Measurements from ENCODE around the gene PTPN1. TPM values are rescaled to one million over a fixed set of nuclear protein-coding genes. Genes with fewer than 3 reads are reported as not detected.

Gene PTPN1
- total and polyA plus RNA-seq, 2 donors (not counting 1 experiment from before 2014, with no cell fraction given), result 20.0 to 28.7 TPM

- Histone ChIP-seq H3K27ac (ENCODE audit: insufficient read depth, low read length) (peak overlapping the region; percentile 79), H3K9me3 (ENCODE audit: control insufficient read depth, insufficient read depth, low read depth, low read length) (no peaks in the 10 kb centered on the region), H3K79me2 (ENCODE audit: control insufficient read depth, insufficient read depth, low read length) (peaks cover 35% of the 10 kb centered on the region), H3K4me3 (replicated peaks in 1 of 4; ENCODE audit: control extremely low read depth in 1 of 4, insufficient read depth in 1 of 4, low read depth in 3 of 4, low read length in 4 of 4) (no peak overlapping the region), H2AFZ (ENCODE audit: low read length) (no peak overlapping the region), H3K4me2 (ENCODE audit: extremely low read depth, insufficient read depth, low read length) (peak overlapping the region; percentile 27), H3K36me3 (ENCODE audit: control insufficient read depth, insufficient read depth, low read length) (peaks cover 6% of the 10 kb centered on the region), H3K9ac (ENCODE audit: insufficient read depth, low read length) (no peak overlapping the region), H4K20me1 (ENCODE audit: control insufficient read depth, extremely low read depth, insufficient read depth, low read length) (no peaks in the 10 kb centered on the region), H3K4me1 (ENCODE audit: control insufficient read depth, extremely low read depth, insufficient read depth, low read length) (peaks cover 23% of the 10 kb centered on the region), H3K27me3 (ENCODE audit: control insufficient read depth, insufficient read depth, low read length) (no peaks in the 10 kb centered on the region)
- peak in 1 of 2 donors; percentile 42 for DNase-seq (ENCODE audit: low read depth in 2 of 2)
- TF ChIP-seq, protein P1, sequence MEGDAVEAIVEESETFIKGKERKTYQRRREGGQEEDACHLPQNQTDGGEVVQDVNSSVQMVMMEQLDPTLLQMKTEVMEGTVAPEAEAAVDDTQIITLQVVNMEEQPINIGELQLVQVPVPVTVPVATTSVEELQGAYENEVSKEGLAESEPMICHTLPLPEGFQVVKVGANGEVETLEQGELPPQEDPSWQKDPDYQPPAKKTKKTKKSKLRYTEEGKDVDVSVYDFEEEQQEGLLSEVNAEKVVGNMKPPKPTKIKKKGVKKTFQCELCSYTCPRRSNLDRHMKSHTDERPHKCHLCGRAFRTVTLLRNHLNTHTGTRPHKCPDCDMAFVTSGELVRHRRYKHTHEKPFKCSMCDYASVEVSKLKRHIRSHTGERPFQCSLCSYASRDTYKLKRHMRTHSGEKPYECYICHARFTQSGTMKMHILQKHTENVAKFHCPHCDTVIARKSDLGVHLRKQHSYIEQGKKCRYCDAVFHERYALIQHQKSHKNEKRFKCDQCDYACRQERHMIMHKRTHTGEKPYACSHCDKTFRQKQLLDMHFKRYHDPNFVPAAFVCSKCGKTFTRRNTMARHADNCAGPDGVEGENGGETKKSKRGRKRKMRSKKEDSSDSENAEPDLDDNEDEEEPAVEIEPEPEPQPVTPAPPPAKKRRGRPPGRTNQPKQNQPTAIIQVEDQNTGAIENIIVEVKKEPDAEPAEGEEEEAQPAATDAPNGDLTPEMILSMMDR (conservative IDR thresholded peaks at IDR 0.05 in 1 of 2, IDR thresholded peaks at IDR 0.05 in 1 of 2; ENCODE audit: low read depth in 1 of 2, low read length in 2 of 2), result no peak
- no peak for TF ChIP-seq EZH2 (IDR thresholded peaks at IDR 0.05; ENCODE audit: low read length, missing control alignments)
Measured at GRCh38 chr20:50559856-50560638, 49.9 kb downstream of the PTPN1 start.

- no peaks in the 10 kb centered on the region for H4K20me1 ChIP-seq (ENCODE audit: control insufficient read depth, extremely low read depth, insufficient read depth, low read length)
- no peak overlapping the region for H3K4me3 ChIP-seq (replicated peaks in 1 of 4; ENCODE audit: control extremely low read depth in 1 of 4, insufficient read depth in 1 of 4, low read depth in 3 of 4, low read length in 4 of 4)
- peak overlapping the region; percentile 79 for H3K27ac ChIP-seq (ENCODE audit: insufficient read depth, low read length)
Measured at GRCh38 chr20:50560867-50561266, 50.7 kb downstream of the PTPN1 start.

DNA sequence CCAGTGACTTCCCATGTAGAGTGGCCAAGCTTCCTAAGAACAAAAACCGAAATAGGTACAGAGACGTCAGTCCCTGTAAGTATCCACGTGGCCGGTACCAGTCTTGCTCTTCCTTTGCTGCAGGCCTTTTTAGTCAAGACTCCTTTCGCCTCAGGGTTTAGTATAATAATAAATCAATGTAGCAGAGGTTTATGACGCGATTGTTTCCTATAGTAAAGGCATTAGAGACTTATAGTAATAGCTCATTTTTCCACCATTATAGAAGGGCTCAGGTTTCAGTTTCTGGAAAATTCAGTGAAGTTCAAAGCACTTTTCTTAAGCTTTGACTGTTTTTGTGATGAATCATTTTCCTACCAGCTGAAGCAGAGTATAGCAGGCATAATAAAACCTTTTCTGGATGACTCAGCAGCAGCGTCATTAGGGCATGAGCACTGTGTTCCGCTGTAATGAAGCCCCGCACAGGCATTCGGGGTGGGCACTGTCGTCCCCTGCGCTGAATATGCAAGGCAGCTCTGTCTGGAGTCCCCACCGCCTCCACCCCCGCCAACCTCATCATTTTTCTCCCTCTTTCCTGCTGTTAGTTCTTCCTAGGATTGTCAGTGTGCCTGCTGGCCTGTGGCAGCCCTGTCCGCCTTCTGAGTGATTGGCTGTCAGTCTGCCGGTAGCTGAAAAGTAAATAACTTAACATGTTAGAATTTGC, 51.3 kb downstream of the PTPN1 start:
- Histone ChIP-seq H3K27ac (ENCODE audit: insufficient read depth, low read length) (peak overlapping the region; percentile 81), H3K27me3 (ENCODE audit: control insufficient read depth, insufficient read depth, low read length) (no peaks in the 10 kb centered on the region), H3K4me2 (ENCODE audit: extremely low read depth, insufficient read depth, low read length) (no peak overlapping the region), H3K79me2 (ENCODE audit: control insufficient read depth, insufficient read depth, low read length) (peaks cover 39% of the 10 kb centered on the region), H3K9me3 (ENCODE audit: control insufficient read depth, insufficient read depth, low read depth, low read length) (no peaks in the 10 kb centered on the region), H2AFZ (ENCODE audit: low read length) (no peak overlapping the region), H3K4me1 (ENCODE audit: control insufficient read depth, extremely low read depth, insufficient read depth, low read length) (peaks cover 23% of the 10 kb centered on the region), H3K4me3 (replicated peaks in 1 of 4; ENCODE audit: control extremely low read depth in 1 of 4, insufficient read depth in 1 of 4, low read depth in 3 of 4, low read length in 4 of 4) (no peak overlapping the region), H4K20me1 (ENCODE audit: control insufficient read depth, extremely low read depth, insufficient read depth, low read length) (no peaks in the 10 kb centered on the region), H3K9ac (ENCODE audit: insufficient read depth, low read length) (peak overlapping the region; percentile 16), H3K36me3 (ENCODE audit: control insufficient read depth, insufficient read depth, low read length) (peaks cover 8% of the 10 kb centered on the region)
- DNase-seq (ENCODE audit: low read depth in 2 of 2), result peak; percentile 96 to 99
- no peak for TF ChIP-seq EZH2 (IDR thresholded peaks at IDR 0.05; ENCODE audit: low read length, missing control alignments)
- TF ChIP-seq, protein P1 (conservative IDR thresholded peaks at IDR 0.05 in 1 of 2, IDR thresholded peaks at IDR 0.05 in 1 of 2; ENCODE audit: low read depth in 1 of 2, low read length in 2 of 2), result no peak

More at GRCh38 chr20:50560867-50561266, 50.7 kb downstream of the PTPN1 start:
- Histone ChIP-seq H3K4me1 (ENCODE audit: control insufficient read depth, extremely low read depth, insufficient read depth, low read length) (peaks cover 23% of the 10 kb centered on the region), H3K9me3 (ENCODE audit: control insufficient read depth, insufficient read depth, low read depth, low read length) (no peaks in the 10 kb centered on the region), H3K36me3 (ENCODE audit: control insufficient read depth, insufficient read depth, low read length) (peaks cover 8% of the 10 kb centered on the region), H3K79me2 (ENCODE audit: control insufficient read depth, insufficient read depth, low read length) (peaks cover 36% of the 10 kb centered on the region), H3K27me3 (ENCODE audit: control insufficient read depth, insufficient read depth, low read length) (no peaks in the 10 kb centered on the region), H3K9ac (ENCODE audit: insufficient read depth, low read length) (no peak overlapping the region), H2AFZ (ENCODE audit: low read length) (no peak overlapping the region), H3K4me2 (ENCODE audit: extremely low read depth, insufficient read depth, low read length) (no peak overlapping the region)
- TF ChIP-seq, protein P1 (conservative IDR thresholded peaks at IDR 0.05 in 1 of 2, IDR thresholded peaks at IDR 0.05 in 1 of 2; ENCODE audit: low read depth in 1 of 2, low read length in 2 of 2), result no peak
- TF ChIP-seq EZH2 (IDR thresholded peaks at IDR 0.05; ENCODE audit: low read length, missing control alignments), result no peak
- DNase-seq (ENCODE audit: low read depth in 2 of 2), result no peak
